HG02981 (cell line): ENCODE measurements around the gene JMY.
A peak's percentile ranks its signal among the peaks of the same experiment; 100 is the strongest.
"Not testable (repeated sequence)": the region's sequence is repeated elsewhere in the genome, so short reads cannot be mapped to it uniquely, and the experiment has no call there.

ENCODE experiments used
- ATAC-seq: cut with Tn5 transposase; IDR thresholded peaks from one replicate; pipeline ENCODE4 v1.9.1; 2021; ENCODE audit warnings: mild to moderate bottlenecking, moderate library complexity; ENCODE audit not compliant: unreplicated experiment

The JMY gene

DNA sequence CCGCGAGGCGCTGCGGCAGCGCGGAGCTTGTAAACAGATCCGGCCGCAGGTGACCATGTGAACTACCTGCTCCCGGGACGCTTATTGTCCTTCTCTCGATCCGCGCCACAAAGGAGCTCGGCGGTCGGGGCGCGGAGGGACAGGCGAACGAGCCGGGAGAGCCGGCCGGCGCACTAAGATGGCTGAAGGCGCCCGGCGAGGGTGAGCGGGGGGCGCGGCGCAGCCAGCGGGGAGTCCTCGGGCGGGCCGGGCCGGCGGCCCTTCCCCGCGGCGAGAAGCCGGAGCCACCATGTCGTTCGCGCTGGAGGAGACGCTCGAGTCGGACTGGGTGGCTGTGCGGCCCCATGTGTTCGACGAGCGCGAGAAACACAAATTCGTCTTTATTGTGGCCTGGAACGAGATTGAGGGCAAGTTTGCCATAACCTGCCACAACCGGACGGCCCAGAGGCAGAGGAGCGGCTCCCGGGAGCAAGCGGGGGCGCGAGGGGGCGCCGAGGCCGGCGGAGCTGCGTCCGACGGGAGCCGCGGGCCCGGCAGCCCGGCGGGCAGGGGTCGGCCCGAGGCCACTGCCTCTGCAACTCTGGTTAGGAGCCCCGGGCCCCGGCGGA, 535 bp downstream of the JMY start:
- ATAC-seq: peak; percentile 17

DNA sequence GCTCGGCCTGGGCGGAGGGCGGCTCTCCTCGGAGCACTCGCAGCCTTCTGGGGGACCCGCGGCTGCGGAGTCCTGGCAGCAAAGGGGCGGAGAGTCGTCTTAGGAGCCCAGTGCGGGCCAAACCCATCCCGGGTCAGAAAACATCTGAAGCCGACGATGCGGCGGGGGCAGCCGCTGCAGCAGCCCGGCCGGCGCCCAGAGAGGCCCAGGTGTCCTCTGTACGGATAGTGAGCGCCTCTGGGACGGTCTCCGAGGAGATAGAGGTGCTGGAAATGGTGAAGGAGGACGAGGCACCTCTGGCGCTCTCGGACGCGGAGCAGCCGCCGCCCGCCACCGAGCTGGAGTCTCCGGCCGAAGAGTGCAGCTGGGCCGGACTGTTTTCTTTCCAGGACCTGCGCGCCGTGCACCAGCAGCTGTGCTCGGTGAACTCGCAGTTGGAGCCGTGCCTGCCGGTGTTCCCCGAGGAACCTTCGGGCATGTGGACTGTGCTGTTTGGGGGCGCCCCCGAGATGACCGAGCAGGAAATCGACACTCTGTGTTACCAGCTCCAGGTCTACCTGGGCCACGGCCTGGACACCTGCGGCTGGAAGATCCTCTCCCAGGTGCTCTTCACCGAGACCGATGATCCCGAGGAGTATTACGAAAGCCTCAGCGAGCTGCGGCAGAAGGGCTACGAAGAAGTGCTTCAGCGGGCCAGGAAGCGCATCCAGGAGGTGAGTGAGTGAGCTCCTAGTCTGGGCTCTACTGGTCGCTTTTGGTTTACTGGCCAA, 1.2 kb downstream of the JMY start:
- peak; percentile 22 for ATAC-seq

DNA sequence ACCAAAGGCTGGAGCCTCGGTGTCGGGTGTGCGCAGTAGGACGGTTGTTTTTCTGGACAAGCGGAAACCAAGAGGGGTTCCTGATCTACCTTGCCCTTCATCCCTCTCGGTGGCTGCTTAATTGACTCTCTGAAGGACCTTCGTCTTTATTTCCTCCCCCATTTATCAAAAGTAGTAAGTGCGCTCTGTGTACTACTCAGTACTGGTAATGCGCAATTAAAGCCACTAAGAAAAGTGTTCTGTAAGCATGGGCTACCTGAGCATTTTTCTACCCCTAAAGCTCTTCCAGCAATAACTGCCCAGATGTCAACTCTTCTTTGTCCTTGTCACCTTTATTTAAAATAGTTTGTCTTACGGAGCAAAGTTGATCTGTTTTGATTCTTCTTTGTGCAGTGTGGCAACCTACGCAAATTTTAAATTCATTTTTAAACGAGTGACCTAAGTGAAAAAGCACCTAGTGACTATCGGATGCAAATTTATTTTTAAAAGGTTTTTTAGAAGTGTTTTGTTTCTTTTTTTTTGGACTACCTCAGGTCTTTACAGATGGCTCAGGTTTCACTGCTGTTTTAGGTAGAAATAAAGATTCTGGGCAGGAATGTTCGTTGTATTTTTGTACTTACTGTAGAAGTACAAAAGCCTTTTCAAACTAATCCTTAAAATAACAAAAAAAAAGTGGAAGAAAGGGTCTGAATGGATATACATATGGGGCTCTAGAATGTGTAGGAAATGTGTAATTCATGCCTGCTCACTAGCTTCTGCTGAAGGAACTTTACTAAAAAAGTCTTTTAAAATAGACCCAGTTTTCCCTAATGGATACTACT, 2.0 kb downstream of the JMY start:
- no peak for ATAC-seq

DNA sequence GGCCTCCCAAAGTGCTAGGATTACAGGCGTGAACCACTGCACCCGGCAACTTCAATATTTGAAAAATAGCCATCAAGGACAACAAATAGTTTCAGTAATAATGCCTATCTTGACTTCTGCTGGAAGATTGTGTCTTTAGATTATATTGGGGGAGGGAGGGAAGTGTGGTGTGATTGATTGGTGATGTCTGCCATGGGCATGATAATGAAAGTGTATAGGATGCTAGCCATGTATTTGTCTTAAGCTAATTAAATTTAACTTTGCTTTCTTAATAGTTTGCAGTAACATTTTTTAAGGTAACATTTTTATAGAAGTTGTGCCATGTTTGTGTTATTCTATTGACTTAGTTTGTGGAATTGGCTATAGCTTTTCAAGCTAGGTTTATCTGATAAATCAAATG, 4.6 kb downstream of the JMY start:
- ATAC-seq: no peak

DNA sequence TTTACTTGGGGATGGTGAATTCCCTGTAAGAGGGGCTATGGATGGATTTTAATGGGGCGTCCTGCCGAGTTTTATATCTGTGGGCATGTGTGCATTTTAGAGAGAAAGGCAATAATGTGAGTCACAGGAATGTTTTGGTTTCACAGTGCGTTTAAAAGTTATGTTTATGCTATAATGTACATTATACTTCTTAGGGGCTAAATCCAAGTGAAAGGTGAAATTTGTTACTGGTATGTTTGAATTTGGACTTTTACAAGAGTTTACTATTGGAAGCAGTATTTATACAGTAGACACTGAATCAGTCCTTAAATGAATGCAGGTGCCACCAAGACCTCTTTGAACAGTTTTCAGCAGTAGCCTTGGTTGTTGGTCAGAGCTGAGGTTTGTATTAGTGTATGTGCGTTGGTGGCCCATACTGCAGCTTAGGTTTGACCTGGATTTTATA, 5.6 kb downstream of the JMY start:
- ATAC-seq: no peak

DNA sequence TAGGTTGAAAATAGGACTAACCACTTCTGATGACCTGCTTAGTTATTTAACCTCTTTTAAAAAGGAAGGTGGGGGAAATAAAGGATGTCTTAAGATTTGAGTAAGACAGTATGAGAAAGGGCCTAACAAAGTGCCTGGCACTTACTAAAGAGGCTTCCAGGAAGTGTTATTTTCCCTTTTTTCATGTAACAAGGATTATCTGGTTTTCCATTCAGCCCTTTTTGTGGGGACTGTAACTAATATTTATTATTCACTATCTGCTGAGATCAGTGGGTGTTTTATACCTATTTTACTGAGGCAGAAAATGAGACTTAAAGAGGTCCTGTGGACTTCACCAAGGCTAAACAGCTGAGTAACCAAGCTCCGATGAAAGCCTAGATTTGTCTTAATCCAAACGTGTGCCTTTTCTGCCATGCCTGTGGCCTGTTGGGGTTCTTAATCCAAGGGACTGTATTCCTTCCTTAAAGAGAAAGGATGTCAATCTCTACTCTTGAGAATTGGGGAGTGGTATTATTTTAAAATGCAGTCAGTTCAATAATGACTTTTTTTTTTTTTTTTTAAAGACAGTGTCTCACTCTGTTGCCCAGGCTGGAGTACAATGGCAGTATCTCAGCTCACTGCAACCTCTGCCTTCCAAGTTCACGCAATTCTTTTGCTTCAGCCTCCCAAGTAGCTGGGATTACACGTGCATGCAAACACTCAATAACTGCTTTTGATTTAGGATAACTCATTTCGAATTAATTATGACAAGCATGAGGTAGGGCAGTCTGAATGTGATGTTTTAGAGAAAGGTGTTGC, 6.5 kb downstream of the JMY start:
- ATAC-seq: no peak

DNA sequence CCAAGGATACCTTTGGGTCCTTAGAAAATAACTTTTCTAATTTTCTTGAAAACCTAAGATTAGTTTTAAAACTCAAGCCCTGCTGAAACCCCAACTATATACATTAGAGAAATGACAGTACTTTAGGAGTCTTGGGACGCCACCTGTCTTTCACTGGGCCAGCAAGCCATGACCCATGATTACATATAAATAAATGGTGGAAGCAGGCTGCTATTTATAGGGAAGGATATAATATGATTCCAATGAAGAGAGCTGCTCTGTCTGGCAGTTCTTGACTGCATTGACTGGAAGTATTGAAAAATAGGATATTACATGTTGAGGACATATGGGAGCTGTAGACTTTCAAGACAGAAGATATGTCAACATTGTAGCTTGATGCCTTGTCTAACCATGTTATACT, 7.3 kb downstream of the JMY start:
- ATAC-seq: no peak

DNA sequence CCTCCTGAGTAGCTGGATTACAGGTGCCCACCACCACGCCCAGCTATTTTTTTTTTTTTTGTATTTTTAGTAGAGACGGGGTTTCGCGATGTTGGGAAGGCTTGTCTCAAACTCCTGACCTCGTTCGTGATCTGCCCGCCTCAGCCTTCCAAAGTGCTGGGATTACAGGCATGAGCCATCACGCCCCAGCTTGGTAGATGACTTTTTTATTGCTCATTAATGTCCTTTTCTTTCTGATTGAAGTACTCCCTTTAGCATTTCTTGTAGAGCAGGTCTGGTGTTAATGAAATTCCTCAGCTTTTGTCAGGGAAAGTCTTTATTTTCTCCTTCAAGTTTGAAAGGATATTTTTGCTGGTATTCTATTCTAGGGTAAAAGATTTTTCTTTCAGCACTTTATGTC, 18.1 kb downstream of the JMY start:
- ATAC-seq: not testable (repeated sequence)

DNA sequence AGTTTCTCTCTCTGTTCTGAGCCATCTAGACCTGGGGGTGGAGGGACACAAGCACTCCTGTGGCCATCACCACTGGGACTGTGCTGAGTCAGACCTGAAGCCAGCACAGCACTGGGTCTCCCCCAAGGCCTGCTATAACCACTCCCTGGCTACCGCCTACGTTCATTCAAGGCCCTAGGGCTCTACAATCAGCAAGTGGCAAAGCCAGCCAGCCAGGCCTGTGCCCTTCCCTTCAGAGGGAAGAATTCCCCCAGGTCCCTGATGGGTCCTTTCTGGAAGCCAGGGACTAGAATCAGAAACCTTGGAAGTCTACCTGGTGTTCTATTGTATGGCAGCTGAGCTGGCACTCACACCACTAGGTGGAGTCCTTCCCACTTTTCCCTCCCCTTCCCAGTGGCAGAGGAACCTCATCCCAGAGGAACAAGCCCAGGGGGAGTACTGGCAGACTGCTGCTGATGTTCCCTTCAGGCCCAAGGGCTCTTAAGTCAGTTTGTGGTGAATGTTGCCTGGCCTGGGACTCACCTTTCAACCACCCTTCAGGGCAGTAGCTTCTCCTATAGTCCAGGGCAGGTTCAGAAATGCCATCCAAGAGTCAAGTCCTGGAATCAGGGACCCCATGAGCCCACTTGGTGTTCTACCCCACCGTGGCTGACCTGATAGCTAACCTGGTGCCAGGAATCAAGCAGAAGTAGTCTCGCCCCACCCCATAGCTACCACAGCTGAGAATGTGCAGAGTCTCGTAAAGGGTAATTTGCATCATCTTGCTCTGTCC, 20.0 kb downstream of the JMY start:
- no peak for ATAC-seq

DNA sequence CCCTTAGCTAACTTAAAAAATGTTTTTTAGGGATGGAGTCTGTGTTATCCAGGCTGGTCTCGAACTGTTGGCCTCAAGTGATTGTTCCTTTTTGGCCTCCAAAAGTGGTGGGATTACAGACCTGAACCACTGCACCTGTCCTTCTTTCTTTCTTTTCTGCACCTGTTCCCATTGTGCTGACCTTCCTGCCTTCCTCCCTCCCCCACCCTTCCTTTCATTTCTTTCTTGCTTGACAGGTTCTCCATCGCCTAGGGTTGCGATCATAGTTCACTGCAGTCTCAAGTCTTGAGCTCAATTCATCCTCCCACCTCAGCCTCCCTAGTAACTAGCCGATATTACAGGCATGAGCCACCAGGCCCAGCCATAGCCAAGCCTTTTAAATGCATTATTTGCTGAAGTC, 20.6 kb downstream of the JMY start:
- ATAC-seq: no peak

DNA sequence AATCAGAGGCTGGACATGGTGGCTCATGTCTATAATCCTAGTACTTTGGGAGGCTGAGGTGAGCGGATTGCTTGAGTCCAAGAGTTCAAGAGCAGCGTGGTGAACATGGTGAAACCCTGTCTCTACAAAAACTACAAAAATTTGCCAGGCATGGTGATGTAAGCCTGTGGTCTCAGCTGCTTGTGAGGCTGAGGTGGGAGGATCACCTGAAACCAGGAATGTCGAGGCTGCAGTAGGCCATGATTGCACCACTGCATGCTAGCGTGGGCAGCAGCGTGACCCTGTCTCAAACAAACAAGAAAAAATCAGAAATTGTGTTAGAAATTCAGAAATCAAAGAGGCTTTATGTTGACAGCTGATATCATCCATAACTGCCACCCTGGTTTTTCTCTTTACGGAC, 21.4 kb downstream of the JMY start:
- no peak for ATAC-seq

DNA sequence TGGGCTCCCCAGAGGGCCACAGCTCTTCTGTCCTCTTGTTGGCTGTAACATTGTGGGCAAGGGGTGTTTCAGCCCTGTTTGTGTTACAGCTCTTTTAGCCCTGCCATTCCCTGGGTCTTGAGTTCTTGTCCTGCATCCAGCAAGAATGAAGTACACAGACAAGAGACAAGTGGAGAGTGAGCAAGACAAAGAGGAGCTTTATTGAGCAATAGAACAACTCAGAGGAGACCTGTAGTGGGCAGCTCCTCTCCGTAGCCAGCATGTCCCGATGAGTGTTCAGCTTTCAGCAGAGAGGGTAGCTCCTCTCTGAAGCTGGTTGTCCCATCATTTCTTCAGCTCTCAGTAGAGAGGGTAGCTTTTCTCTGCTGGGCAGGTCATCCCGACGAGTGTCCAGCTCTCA, 22.9 kb downstream of the JMY start:
- ATAC-seq: no peak

DNA sequence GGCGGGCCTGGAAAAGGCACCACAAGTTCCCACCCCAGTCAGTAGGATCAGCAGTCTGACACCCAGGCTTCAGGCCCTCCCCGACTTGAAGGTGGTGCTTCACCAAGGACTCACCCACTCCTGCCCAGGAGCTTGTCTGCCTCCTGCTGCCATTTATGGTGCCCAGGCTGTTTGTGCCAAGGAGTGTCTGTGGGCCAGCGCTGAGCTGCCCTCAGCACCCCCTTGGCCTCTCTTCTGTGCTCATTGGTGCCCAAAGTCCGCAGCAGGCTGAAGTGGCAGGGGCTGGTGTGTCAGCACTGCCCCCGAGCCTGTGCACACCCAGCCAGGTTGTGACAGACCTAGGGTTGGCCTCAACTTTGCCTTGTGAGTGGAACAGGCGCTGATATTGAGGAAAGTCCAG, 23.5 kb downstream of the JMY start:
- ATAC-seq: no peak

DNA sequence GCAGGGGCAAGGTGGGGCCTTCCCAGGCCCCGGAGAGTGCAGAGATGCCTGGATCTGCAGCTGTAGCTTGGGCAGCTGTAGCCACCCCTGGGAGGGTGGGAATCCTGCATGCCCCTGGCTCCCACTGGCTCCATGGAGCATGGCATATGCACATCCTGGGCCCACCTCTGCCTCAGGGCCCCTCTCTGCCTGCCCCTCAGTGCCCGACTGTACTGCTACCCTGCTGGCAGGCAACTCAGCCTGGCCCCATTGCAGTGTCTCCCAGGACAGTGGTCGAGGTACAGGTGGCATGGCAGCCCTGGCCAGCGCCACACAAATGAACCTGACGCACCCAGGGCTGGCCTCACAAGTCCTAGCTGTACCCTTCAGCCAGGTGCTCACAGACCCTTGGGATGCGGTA, 23.9 kb downstream of the JMY start:
- no peak for ATAC-seq

DNA sequence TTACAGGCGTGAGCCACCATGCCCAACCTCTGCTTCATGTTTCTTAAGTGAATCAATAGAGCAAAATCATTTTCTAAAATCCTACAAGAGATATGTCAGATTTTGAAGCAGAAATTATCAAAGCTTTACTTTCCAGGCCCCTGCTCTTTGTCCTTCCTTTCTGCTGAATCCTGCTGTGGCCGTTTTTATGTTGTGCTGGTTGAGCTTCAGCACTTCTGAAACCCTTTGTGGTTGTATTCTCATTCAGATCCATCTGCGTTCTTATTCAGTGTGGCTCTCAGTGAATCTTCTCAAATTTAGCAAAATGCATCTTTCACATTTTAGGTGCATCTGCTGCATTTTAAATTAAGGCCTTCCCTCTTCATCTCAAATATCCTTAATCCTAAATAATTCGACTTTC, 26.0 kb downstream of the JMY start:
- no peak for ATAC-seq

DNA sequence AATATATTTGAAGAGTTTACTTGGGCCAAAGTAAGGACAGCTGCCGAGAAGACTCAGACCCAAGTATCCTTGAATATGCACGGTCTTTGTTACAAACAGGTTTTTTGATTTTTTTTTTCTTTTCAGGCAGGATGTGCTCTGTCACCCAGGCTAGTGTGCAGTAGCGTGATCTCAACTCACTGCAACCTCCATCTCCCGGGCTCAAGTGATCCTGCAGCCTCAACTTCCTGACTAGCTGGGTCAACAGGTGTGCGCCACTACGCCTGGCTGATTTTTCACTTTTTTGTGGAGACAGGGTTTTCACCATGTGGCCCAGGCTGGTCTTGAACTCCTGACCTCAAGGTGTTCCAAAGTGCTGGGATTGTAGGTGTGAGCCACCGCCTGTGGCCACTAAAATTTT, 27.4 kb downstream of the JMY start:
- ATAC-seq: no peak

DNA sequence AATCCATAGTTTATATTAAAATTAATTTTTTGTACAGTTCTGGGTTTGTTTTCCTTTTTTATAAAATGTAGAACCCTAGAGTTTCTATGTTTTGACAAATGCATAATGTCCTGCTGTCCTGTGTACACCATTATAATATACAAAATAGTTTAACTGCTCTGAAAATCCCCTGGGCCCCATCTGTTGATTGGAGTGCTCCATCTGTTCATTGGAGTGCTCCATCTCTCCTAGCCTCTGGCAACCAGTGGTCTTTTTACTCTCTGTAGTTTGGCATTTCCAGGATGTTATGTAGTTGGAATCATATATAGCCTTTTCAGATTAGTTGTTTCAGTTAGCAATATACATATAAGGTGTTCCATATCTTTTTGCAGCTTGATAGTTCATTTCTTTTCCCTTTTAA, 31.2 kb downstream of the JMY start:
- no peak for ATAC-seq

DNA sequence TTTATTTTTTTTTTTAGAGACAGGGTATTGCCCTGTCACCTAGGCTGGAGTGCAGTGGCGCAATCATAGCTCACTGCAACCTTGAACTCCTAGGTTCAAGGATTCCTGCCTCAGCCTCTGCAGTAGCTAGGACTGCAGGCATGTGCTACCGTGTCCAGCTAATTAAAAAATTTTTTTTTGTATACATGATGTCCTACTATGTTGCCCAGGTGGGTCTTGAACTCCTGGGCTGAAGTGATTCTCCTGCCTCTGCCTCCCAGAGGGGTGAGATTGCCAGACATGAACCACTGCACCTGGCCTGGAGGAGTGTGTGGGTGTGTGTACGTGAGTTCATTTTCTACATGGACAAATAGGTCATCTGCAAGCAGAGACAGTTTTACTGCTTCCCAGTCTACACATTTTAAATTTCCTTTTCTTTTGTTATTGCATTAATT, 33.8 kb downstream of the JMY start:
- ATAC-seq: no peak

DNA sequence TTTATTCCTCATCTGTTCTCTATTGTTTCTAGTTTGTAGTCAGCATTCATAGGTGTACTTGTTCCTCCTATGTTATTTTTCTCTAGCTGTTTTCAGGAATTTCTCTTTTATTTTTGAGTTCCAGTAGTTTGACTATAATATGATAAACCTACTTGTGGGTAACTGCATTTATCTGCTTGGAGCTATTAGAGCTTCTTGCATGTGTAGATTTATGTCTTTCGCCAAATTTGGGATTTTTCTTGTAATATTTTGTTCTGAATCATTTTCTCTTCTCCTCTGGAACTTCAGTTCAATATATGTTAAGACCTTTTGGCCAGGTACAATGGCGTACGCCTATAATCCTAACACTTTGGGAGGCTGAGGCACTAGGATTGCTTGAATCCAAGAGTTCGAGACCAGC, 37.4 kb downstream of the JMY start:
- ATAC-seq: no peak

DNA sequence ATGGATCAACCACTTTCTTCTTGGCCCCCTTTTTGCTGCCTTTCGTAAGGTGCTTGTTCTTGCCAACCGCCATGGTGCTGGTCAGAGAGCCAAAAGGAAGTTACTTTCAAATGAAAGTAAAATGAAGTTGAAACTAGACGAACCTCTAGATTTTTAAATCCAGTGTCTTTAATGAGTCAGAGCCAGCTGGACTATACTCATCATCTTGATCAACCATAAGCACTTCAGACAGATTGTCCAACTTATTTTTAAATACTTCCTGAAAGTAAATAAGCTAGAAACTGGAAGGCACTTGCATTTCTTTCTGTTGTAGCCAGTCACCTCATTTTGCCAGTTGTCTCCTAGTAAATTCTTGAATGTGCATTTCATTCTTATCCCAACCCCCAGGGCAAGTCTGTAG, 48.9 kb downstream of the JMY start:
- ATAC-seq: no peak
